ENCODE measurements around the gene SEMA3D. TPM values are rescaled to one million over a fixed set of nuclear protein-coding genes. Genes with fewer than 3 reads are reported as not detected.

Gene SEMA3D
- total and polyA plus RNA-seq, 9 of the 15 experiments (the other 6 are each of a cell fraction or from before 2014, with no cell fraction given) = 0.01 to 0.10 (median 0.04) TPM; not detected in 1

GRCh38 chr7:84975586-84976185 lies 211.2 kb downstream of the SEMA3D start:
- H3K9me3 ChIP-seq (replicated peaks; ENCODE audit: control insufficient read depth, insufficient read depth, low read depth, low read length) = no peaks in the 10 kb centered on the region
- no TSS peak for BruUV-seq (replicated peaks)
- no peak overlapping the region for H3K4me2 ChIP-seq (ENCODE audit: insufficient read depth, low read length)
- ATAC-seq (no peak), FAIRE-seq (no peak), DNase-seq (ENCODE audit: extremely low read depth in 1 of 4, low spot score in 3 of 4) (no peak)
- no peaks in the 10 kb centered on the region for H3K79me2 ChIP-seq (ENCODE audit: control insufficient read depth, insufficient read depth, low read length)
- H3K9ac ChIP-seq (ENCODE audit: insufficient read depth in 1 of 2, low read depth in 2 of 2, low read length in 2 of 2) = no peak overlapping the region
- no peaks in the 10 kb centered on the region for H3K36me3 ChIP-seq (ENCODE audit: control insufficient read depth, insufficient read depth, low read length)
- no peak overlapping the region for H2AFZ ChIP-seq (ENCODE audit: low read depth, low read length)
- 4% methylated on average over 1 of the region's 1 CpG for WGBS (ENCODE audit: insufficient coverage, low coverage, missing lambda C conversion rate)
- TF ChIP-seq RBBP5 (IDR thresholded peaks at IDR 0.05; ENCODE audit: borderline replicate concordance, insufficient read depth, low read length, poor library complexity, severe bottlenecking) = no peak
- TF ChIP-seq PML (IDR thresholded peaks at IDR 0.05; ENCODE audit: low read length) = no peak
- no peak for TF ChIP-seq XRCC5 (IDR thresholded peaks at IDR 0.05; ENCODE audit: low read depth, low read length)
- TF ChIP-seq MNT (conservative IDR thresholded peaks at IDR 0.05) = no peak
- TF ChIP-seq E2F6 (IDR thresholded peaks at IDR 0.05; ENCODE audit: borderline replicate concordance in 1 of 2, extremely low read depth in 1 of 2, insufficient read depth in 1 of 2, insufficient read length in 1 of 2, low read depth in 1 of 2, low read length in 1 of 2, poor library complexity in 1 of 2, severe bottlenecking in 1 of 2) = no peak
- in situ Hi-C loops (cut with MboI) = no loop called here
- intact Hi-C loops (cut with micrococcal nuclease) = no loop called here
- no peaks in the 10 kb centered on the region for H3K4me1 ChIP-seq (replicated peaks in 1 of 2; ENCODE audit: control insufficient read depth in 2 of 2, insufficient read depth in 2 of 2, low read length in 2 of 2)
- H3K27ac ChIP-seq (ENCODE audit: extremely low read depth, low read depth, low read length) = no peak overlapping the region
- ChIA-PET CTCF (ENCODE audit: low intra/inter-chr PET ratio) (no interaction called here), POLR2A (interaction anchor here (0.9 kb wide), 1 partner anchor 10 kb away, joined by 3 read pairs; no protein-coding TSS in a partner anchor)
- no peaks in the 10 kb centered on the region for H4K20me1 ChIP-seq (replicated peaks; ENCODE audit: control insufficient read depth, insufficient read depth, low read length)
- no peaks in the 10 kb centered on the region for H3K9me1 ChIP-seq (ENCODE audit: control insufficient read depth, insufficient read depth, low read length)
- H3K27me3 ChIP-seq (ENCODE audit: control insufficient read depth in 2 of 2, insufficient read depth in 2 of 2, low read length in 2 of 2) = no peaks in the 10 kb centered on the region; a peak in 1 of 5 replicates
- H3K4me3 ChIP-seq = no peak overlapping the region

All from K562 (cell line).